ENCODE data around the gene ATP5MG. TPM values are rescaled to one million over a fixed set of nuclear protein-coding genes. Genes with fewer than 3 reads are reported as not detected.

ATP5MG gene
- total and polyA plus RNA-seq, 2 donors (not counting 1 experiment from before 2014, with no cell fraction given): 118 to 142 TPM

DNA sequence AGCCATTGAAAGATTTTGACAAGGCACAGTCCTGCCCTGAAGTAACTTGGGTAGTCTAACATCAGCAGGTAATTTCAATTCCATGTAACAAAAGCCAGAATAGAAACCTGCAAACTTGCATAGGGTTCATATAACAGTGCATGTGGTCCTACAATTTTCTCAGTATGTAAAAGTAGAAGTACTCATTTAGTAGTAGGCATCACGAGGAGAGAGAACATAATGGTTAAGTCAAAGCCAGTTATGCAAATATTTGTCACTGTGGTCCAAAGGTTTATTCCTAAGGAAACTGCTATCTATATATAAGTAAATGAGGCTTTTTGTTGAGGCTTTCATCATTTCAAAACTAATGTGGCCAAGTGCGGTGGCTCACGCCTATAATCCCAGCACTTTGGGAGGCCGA, 10.1 kb downstream of the ATP5MG start:
- peaks cover 4 to 5% of the 10 kb centered on the region in 2 donors for H3K4me1 ChIP-seq (ENCODE audit: control insufficient read depth in 2 of 2, insufficient read depth in 2 of 2, low read length in 2 of 2)
- H4K20me1 ChIP-seq (ENCODE audit: control insufficient read depth, insufficient read depth, low read length, poor library complexity, severe bottlenecking): peaks cover 17% of the 10 kb centered on the region
- POLR2A ChIA-PET: interaction anchor here (0.7 kb wide), 1 partner anchor 30 kb away, joined by 6 read pairs; no protein-coding TSS in a partner anchor
- ATAC-seq (ENCODE audit: low read depth) (no peak), DNase-seq (no peak)
- H3K27ac ChIP-seq (ENCODE audit: low read length in 2 of 2): no peak overlapping the region
- Mint-ChIP-seq H3K27me3 (no peaks in the 10 kb centered on the region), H3K9me3 (ENCODE audit: insufficient read depth) (no peaks in the 10 kb centered on the region), H3K27ac (peak overlapping the region; percentile 22), H3K4me3 (no peak overlapping the region), H3K4me1 (peaks cover 17% of the 10 kb centered on the region)
- H3K9me3 ChIP-seq (ENCODE audit: control extremely low read depth in 1 of 3, control insufficient read depth in 2 of 3, insufficient read depth in 1 of 3, low read length in 2 of 3): no peaks in the 10 kb centered on the region
- no peak overlapping the region for H3K4me3 ChIP-seq (ENCODE audit: control extremely low read depth in 1 of 5, extremely low read depth in 1 of 5, insufficient read depth in 1 of 5, low read depth in 2 of 5, low read length in 4 of 5)
- intact Hi-C loops (cut with micrococcal nuclease): no loop called here
- no peak overlapping the region for H3K9ac ChIP-seq (ENCODE audit: low read length)
- H3K79me2 ChIP-seq (ENCODE audit: control insufficient read depth, insufficient read depth, low read length): peaks cover 23% of the 10 kb centered on the region
- no CpG with 5 or more reads among the region's 4 CpGs for WGBS (ENCODE audit: insufficient coverage)
- no peak overlapping the region for H3K4me2 ChIP-seq (replicated peaks; ENCODE audit: low read depth, low read length, poor library complexity, severe bottlenecking)
- CTCF ChIA-PET: no interaction called here
- H3K36me3 ChIP-seq (replicated peaks in 1 of 2; ENCODE audit: control extremely low read depth in 1 of 2, control insufficient read depth in 1 of 2, extremely low read depth in 1 of 2, insufficient read depth in 2 of 2, low read length in 1 of 2): peaks cover 2 to 38% of the 10 kb centered on the region in 2 experiments
- no peak overlapping the region for H2AFZ ChIP-seq (ENCODE audit: insufficient read depth, low read depth, low read length, poor library complexity, severe bottlenecking)
- TF ChIP-seq, protein P1, sequence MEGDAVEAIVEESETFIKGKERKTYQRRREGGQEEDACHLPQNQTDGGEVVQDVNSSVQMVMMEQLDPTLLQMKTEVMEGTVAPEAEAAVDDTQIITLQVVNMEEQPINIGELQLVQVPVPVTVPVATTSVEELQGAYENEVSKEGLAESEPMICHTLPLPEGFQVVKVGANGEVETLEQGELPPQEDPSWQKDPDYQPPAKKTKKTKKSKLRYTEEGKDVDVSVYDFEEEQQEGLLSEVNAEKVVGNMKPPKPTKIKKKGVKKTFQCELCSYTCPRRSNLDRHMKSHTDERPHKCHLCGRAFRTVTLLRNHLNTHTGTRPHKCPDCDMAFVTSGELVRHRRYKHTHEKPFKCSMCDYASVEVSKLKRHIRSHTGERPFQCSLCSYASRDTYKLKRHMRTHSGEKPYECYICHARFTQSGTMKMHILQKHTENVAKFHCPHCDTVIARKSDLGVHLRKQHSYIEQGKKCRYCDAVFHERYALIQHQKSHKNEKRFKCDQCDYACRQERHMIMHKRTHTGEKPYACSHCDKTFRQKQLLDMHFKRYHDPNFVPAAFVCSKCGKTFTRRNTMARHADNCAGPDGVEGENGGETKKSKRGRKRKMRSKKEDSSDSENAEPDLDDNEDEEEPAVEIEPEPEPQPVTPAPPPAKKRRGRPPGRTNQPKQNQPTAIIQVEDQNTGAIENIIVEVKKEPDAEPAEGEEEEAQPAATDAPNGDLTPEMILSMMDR (IDR thresholded peaks at IDR 0.05): no peak
- no peak for TF ChIP-seq EZH2 (IDR thresholded peaks at IDR 0.05; ENCODE audit: borderline replicate concordance, insufficient read depth, low read depth, low read length, poor library complexity, severe bottlenecking)
- H3K27me3 ChIP-seq (replicated peaks in 1 of 4; ENCODE audit: control extremely low read depth in 1 of 4, control insufficient read depth in 3 of 4, insufficient read depth in 4 of 4, low read length in 3 of 4): no peaks in the 10 kb centered on the region

DNA sequence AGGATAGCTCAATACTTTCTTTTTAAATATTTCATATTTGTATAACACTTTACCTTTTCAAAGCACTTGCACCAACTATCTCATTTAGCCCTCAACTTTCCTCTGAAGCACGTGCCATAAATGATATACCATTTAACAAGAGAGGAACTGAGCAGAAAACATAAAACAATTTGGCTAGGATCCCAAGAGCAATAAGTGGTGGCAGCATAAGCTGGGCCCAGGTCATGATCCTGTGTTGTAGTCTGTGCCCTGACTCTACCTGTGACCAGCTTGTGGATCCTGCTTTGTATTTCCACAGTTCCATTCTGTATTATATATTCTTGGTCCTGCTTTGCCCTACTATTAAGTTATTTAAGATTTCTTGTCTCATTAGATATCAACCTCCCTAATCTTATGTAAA, 11.5 kb downstream of the ATP5MG start:
- Histone ChIP-seq H3K4me1 (ENCODE audit: control insufficient read depth in 2 of 2, insufficient read depth in 2 of 2, low read length in 2 of 2) (peaks cover 4 to 5% of the 10 kb centered on the region in 2 donors), H2AFZ (ENCODE audit: insufficient read depth, low read depth, low read length, poor library complexity, severe bottlenecking) (no peak overlapping the region), H3K4me3 (ENCODE audit: control extremely low read depth in 1 of 5, extremely low read depth in 1 of 5, insufficient read depth in 1 of 5, low read depth in 2 of 5, low read length in 4 of 5) (no peak overlapping the region), H3K4me2 (replicated peaks; ENCODE audit: low read depth, low read length, poor library complexity, severe bottlenecking) (no peak overlapping the region), H3K9ac (ENCODE audit: low read length) (no peak overlapping the region), H3K79me2 (ENCODE audit: control insufficient read depth, insufficient read depth, low read length) (peaks cover 12% of the 10 kb centered on the region), H3K27ac (ENCODE audit: low read length in 2 of 2) (no peak overlapping the region), H4K20me1 (ENCODE audit: control insufficient read depth, insufficient read depth, low read length, poor library complexity, severe bottlenecking) (peaks cover 7% of the 10 kb centered on the region), H3K36me3 (replicated peaks in 1 of 2; ENCODE audit: control extremely low read depth in 1 of 2, control insufficient read depth in 1 of 2, extremely low read depth in 1 of 2, insufficient read depth in 2 of 2, low read length in 1 of 2) (peaks cover 2 to 26% of the 10 kb centered on the region in 2 experiments), H3K9me3 (ENCODE audit: control extremely low read depth in 1 of 3, control insufficient read depth in 2 of 3, insufficient read depth in 1 of 3, low read length in 2 of 3) (no peaks in the 10 kb centered on the region), H3K27me3 (replicated peaks in 1 of 4; ENCODE audit: control extremely low read depth in 1 of 4, control insufficient read depth in 3 of 4, insufficient read depth in 4 of 4, low read length in 3 of 4) (no peaks in the 10 kb centered on the region)
- Mint-ChIP-seq H3K4me1 (peaks cover 15% of the 10 kb centered on the region), H3K27ac (no peak overlapping the region), H3K27me3 (no peaks in the 10 kb centered on the region), H3K9me3 (ENCODE audit: insufficient read depth) (no peaks in the 10 kb centered on the region), H3K4me3 (no peak overlapping the region)
- whole genome bisulfite sequencing (ENCODE audit: insufficient coverage): no CpG with 5 or more reads among the region's 1 CpG
- ChIA-PET POLR2A (interaction anchor here (0.7 kb wide), 1 partner anchor 13 kb away, joined by 4 read pairs; no protein-coding TSS in a partner anchor), CTCF (interaction anchor here (1.7 kb wide), 1 partner anchor 75 kb away, joined by 4 read pairs; no protein-coding TSS in a partner anchor)
- no peak for TF ChIP-seq EZH2 (IDR thresholded peaks at IDR 0.05; ENCODE audit: borderline replicate concordance, insufficient read depth, low read depth, low read length, poor library complexity, severe bottlenecking)
- DNase-seq: no peak
- intact Hi-C loops (cut with micrococcal nuclease): no loop called here
- no peak for ATAC-seq (ENCODE audit: low read depth)
